ENCODE measurements around the gene SMG9. TPM values are rescaled to one million over a fixed set of nuclear protein-coding genes. Genes with fewer than 3 reads are reported as not detected.

The SMG9 gene
- total RNA-seq, 1 experiment from 2014 or later: 52.2 TPM

DNA sequence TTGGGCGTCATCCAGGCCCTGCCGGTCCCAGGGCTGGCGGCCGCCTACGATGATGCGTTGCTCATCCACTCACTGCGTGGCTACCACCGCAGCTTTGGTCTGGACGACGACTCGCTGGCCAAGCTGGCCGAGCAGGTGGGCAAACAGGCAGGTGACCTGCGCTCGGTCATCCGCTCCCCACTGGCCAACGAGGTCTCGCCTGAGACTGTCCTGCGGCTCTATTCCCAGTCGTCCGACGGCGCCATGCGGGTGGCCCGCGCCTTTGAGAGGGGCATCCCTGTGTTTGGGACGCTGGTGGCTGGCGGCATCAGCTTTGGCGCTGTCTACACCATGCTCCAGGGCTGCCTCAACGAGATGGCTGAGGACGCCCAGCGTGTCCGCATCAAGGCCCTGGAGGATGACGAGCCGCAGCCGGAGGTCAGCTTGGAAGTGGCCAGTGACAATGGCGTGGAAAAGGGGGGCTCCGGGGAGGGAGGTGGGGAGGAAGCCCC is 35.3 kb downstream of the SMG9 start:
- Histone ChIP-seq H4K91ac (ENCODE audit: insufficient read length, low read depth, low read length) (no peak overlapping the region), H3K56ac (ENCODE audit: insufficient read length, low read depth, low read length) (no peak overlapping the region), H3K9ac (ENCODE audit: extremely low read depth, insufficient read length, low read length) (no peak overlapping the region), H3K4me1 (ENCODE audit: insufficient read depth, low read length) (no peaks in the 10 kb centered on the region), H2AFZ (ENCODE audit: low read length) (no peak overlapping the region), H2BK20ac (ENCODE audit: low read depth, low read length, poor library complexity, severe bottlenecking) (no peak overlapping the region), H3T11ph (ENCODE audit: low read length) (no peak overlapping the region), H3K79me1 (ENCODE audit: insufficient read depth, low read depth, low read length, poor library complexity, severe bottlenecking) (no peaks in the 10 kb centered on the region), H2BK5ac (ENCODE audit: insufficient read length, low read length) (no peak overlapping the region), H2BK12ac (ENCODE audit: insufficient read length, low read depth, low read length) (no peak overlapping the region), H3K4me2 (ENCODE audit: insufficient read depth, insufficient read length, low read length) (no peak overlapping the region), H4K8ac (replicated peaks; ENCODE audit: insufficient read length, low read depth, low read length) (no peak overlapping the region), H3K27me3 (ENCODE audit: insufficient read depth, low read length) (no peaks in the 10 kb centered on the region), H3K18ac (ENCODE audit: insufficient read length, low read depth, low read length) (no peak overlapping the region), H2BK120ac (ENCODE audit: low read depth, low read length, poor library complexity, severe bottlenecking) (no peak overlapping the region), H3K23ac (ENCODE audit: insufficient read length, low read depth, low read length) (no peak overlapping the region), H4K5ac (ENCODE audit: insufficient read length, low read depth, low read length) (no peak overlapping the region), H3K79me2 (ENCODE audit: insufficient read depth, low read length) (no peaks in the 10 kb centered on the region), H3K4ac (ENCODE audit: low read depth, low read length) (no peak overlapping the region), H3K14ac (ENCODE audit: insufficient read depth, low read length) (no peak overlapping the region), H4K20me1 (ENCODE audit: control insufficient read depth, insufficient read depth, insufficient read length) (no peaks in the 10 kb centered on the region), H3K23me2 (ENCODE audit: insufficient read length, low read depth, low read length, poor library complexity, severe bottlenecking) (peaks cover 2% of the 10 kb centered on the region), H2BK15ac (ENCODE audit: low read depth, low read length) (no peak overlapping the region), H3K9me3 (ENCODE audit: control insufficient read depth, low read depth, low read length) (no peaks in the 10 kb centered on the region), H2AK5ac (ENCODE audit: insufficient read length, low read length) (no peak overlapping the region), H3K27ac (ENCODE audit: insufficient read length, low read depth, low read length) (no peak overlapping the region)
- WGBS (ENCODE audit: extremely low coverage, insufficient read length, low lambda C conversion rate): no CpG with 5 or more reads among the region's 37 CpGs
- no peaks in the 10 kb centered on the region for H3K36me3 Mint-ChIP-seq (ENCODE audit: insufficient read depth in 1 of 3, low read depth in 3 of 3)
- no peak overlapping the region for H3K27ac Mint-ChIP-seq
- DNase-seq: no peak
- no peaks in the 10 kb centered on the region for H3K9me3 Mint-ChIP-seq
- no peak overlapping the region for H3K4me3 Mint-ChIP-seq
- peaks cover 10% of the 10 kb centered on the region for H3K27me3 Mint-ChIP-seq (ENCODE audit: low read depth)
- TF ChIP-seq, protein P1, sequence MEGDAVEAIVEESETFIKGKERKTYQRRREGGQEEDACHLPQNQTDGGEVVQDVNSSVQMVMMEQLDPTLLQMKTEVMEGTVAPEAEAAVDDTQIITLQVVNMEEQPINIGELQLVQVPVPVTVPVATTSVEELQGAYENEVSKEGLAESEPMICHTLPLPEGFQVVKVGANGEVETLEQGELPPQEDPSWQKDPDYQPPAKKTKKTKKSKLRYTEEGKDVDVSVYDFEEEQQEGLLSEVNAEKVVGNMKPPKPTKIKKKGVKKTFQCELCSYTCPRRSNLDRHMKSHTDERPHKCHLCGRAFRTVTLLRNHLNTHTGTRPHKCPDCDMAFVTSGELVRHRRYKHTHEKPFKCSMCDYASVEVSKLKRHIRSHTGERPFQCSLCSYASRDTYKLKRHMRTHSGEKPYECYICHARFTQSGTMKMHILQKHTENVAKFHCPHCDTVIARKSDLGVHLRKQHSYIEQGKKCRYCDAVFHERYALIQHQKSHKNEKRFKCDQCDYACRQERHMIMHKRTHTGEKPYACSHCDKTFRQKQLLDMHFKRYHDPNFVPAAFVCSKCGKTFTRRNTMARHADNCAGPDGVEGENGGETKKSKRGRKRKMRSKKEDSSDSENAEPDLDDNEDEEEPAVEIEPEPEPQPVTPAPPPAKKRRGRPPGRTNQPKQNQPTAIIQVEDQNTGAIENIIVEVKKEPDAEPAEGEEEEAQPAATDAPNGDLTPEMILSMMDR (conservative IDR thresholded peaks at IDR 0.05): no peak
- peaks cover 6 to 16% of the 10 kb centered on the region in 2 experiments; a peak in 3 of 4 replicates for H3K4me1 Mint-ChIP-seq

Data from H9 (cell line).